HG03039 (cell line): ENCODE data around the gene HIVEP1.

ENCODE experiments used
- ATAC-seq: cut with Tn5 transposase; IDR thresholded peaks from one replicate; pipeline ENCODE4 v1.9.1; 2021; ENCODE audit warnings: mild to moderate bottlenecking, moderate library complexity; ENCODE audit not compliant: unreplicated experiment

Gene HIVEP1

DNA sequence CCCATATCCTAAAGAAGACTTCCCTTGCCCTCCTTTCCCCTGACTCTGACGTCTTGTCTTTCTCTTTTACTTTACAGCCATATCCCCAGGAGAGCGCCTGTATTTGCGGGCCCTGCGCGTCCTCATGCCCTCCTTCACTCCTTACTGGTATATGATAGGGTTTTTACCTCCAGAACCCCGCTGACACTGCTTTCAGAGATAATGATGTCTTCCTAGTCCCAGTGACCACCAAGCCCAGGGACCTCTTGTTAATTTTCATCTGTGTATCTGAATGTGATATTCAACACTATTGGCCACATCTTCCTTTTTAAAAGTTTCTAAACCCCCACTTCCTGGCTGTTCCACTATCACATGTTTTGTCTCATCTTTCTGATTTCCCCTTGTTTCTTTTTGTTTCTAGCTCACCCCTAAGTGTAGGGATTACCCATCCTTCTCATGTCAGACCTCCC lies 102.0 kb downstream of the HIVEP1 start:
- ATAC-seq, result no peak

- ATAC-seq, result no peak
Measured at GRCh38 chr6:12115001-12115400, 102.9 kb downstream of the HIVEP1 start.

DNA sequence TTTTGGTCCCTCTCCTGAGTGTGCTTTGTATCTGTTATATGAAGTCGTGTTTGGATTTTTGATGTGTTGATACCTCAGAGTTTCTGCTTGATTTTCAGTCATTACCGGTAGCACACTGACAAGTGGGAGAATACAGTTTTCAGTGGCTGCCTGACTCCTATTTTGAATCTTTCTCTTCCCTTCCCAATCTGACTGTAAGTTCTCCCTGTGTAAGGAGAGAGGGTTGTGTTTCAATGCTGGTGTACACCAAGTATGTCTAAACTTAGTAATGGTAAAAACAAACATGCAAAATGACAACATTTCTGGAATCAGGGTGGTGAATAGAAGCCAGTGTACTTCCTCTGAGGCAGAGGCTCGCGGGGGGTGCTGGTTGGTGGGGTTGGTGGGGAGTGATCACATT lies 103.4 kb downstream of the HIVEP1 start:
- ATAC-seq, result no peak

- no peak for ATAC-seq
Measured at GRCh38 chr6:12116264-12116800, 104.2 kb downstream of the HIVEP1 start.

DNA sequence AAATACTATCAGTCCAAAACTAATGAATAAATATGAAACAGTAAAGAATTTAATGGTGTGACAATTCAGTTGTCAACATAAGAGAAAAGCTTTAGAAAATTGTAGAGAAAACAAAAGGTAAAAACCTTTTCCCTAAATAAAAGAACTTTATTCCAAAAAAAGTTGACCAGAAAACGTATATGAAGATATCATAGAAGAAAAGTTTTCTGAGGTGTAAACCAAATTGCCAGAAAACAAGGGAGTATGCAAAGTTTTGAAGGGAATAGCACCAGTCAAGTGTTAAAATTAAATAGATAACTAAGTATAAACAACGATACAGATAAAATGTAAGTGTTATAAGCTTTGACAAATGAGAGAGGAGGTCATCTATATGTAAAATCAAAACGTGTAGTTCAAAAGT lies 104.9 kb downstream of the HIVEP1 start:
- ATAC-seq, result no peak

DNA sequence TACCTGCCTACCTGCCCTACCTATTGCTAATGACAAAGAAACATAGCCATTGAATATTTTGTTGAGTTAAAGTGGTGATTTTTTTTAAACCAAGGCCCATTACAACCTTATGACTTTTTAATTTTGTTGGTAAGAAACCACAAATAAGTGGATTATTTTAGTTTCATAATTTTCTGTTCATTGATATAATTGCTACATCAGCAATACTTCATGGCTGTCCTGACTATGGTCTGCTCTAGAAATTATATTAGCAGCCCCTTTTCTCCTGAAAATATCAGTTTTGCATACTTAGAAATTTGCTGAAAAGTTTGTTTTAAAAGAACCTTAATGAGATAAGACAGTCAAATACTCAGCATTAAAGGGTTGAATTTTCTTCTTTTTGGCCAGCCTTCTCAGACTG lies 106.5 kb downstream of the HIVEP1 start:
- ATAC-seq, result no peak

DNA sequence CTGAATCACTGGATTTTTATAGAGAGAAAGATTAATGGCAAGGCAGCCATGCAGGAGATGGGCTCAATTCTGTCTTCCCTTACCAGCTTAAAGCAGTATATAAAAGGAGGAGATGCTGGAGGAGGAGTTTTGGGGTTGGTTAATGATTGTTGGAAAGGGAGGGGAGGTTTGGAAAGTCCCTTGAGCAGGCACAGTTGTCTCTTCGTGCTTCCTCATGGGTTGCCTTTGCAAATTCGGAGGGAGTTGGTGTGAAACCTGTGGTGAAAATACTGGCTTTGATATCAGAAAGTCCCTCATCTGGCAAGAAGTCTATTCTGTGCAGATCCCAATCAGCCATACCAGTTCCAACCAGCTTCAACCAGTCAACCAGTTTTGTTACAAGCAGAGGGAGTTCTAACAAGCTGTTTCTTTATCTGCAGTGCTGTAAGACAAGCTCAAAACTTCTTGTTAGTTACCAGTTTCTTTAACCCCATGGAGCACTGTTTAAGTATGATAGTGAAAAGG lies 107.0 kb downstream of the HIVEP1 start:
- no peak for ATAC-seq

DNA sequence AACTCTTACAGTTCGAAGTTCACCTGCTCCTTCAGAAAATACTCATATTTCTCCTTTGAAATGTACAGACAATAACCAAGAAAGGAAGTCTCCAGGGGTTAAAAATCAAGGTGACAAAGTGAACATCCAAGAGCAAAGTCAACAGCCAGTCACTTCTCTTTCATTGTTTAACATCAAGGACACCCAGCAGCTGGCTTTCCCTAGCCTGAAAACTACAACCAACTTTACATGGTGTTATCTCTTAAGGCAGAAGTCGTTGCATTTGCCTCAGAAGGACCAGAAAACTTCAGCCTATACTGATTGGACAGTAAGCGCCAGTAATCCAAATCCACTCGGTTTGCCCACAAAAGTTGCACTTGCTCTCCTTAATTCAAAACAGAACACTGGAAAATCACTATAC lies 113.3 kb downstream of the HIVEP1 start:
- no peak for ATAC-seq

GRCh38 chr6:12126051-12126450 lies 113.9 kb downstream of the HIVEP1 start:
- no peak for ATAC-seq

DNA sequence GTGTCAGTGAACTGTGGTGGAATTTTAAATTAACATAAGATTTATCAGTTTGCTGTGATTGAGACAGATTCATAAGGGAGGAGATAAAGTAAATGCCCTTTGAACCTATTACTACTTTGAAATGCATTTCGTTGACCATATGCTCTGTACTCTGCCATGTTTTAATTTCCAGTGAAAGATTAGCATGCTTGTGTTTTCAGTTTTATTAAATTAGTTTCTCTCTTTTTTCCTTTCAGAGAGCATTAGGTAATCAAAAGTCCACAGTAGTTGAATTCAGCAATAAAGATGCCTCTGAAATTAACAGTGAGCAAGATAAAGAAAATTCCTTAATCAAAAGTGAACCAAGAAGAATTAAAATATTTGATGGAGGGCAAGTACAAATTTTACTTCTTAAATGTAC lies 117.4 kb downstream of the HIVEP1 start:
- ATAC-seq, result no peak

- ATAC-seq, result no peak
Measured at GRCh38 chr6:12132351-12133222, 120.5 kb downstream of the HIVEP1 start.

GRCh38 chr6:12134581-12134980 lies 122.5 kb downstream of the HIVEP1 start:
- ATAC-seq, result no peak

- ATAC-seq, result no peak
Measured at GRCh38 chr6:12134991-12135390, 122.9 kb downstream of the HIVEP1 start.

GRCh38 chr6:12136905-12137304 lies 124.8 kb downstream of the HIVEP1 start:
- ATAC-seq, result no peak

DNA sequence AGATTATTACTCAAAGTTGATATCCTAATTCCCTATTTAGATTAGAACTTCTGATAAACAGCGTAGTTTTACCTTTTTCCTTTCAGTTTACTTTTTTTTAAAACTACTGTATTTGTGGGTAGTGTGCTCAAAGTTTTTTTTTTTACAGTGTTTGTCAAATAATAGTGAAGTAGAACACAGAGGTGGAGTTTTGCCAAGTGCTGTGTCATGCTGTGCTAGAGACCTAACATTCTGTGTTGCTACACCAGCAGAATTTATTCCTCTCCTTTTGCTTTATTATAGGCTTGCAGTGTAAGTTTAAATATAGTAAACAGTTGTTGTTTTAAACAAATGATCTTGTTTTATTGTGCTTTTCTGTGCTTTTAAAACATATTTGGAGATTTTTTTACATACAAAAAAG lies 125.4 kb downstream of the HIVEP1 start:
- no peak for ATAC-seq

- ATAC-seq, result no peak
Measured at GRCh38 chr6:12138381-12138780, 126.3 kb downstream of the HIVEP1 start.

- ATAC-seq, result no peak
Measured at GRCh38 chr6:12138936-12139335, 126.8 kb downstream of the HIVEP1 start.

DNA sequence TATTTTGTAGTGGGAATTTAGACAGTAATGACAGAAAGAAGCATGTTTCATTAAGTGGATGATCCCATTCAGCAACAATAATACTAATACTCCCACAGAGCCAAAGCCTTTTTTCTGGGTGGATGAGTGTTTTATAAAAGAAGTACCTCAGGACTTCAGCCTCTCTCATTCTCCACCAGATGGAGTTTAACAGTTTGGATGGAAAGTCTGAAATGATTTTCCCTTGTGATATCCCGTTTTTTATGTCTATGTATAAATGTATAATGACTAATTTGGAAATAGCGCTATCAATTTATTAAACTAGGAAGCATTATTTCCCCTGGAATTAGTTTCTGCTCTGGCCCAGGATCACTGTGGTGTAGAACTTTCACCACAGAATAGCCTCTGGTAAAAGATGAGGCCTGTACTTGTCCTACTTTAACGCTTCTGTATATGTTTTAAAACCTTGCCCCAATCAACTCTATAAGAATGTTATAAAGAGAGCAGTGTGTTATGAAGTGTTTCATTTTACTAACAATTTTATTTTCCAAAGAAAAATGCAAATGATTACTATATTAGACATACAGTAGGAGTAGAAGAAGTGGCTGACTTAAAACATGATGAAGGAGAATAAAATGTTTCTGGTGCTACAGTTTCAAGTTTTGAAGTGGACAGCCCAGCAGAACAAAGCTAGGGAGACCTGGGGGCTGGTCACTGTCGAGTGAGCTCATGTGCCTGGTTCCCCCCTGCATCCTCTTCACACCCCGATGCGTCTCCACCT lies 135.6 kb downstream of the HIVEP1 start:
- no peak for ATAC-seq

GRCh38 chr6:12148317-12148801 lies 136.2 kb downstream of the HIVEP1 start:
- ATAC-seq, result no peak

- ATAC-seq, result no peak
Measured at GRCh38 chr6:12148841-12149240, 136.7 kb downstream of the HIVEP1 start.

- ATAC-seq, result no peak
Measured at GRCh38 chr6:12149944-12150510, 137.9 kb downstream of the HIVEP1 start.
